GM23338 (cell line): ENCODE measurements around the gene S1PR3. TPM values are rescaled to one million over a fixed set of nuclear protein-coding genes. Genes with fewer than 3 reads are reported as not detected.

Experiments used
- ATAC-seq: fragments of 200-7000 bp; cut with Tn5 transposase; 3 replicates; pipeline ENCODE4 v1.9.1; 2020
- DNase-seq: peaks from one replicate; pipeline ENCODE4 v3.0.0-alpha.2; 2015; ENCODE audit warnings: low spot score
- H2AFZ ChIP-seq: fragments of 200-600 bp; sonication (generic); 2 replicates; pipeline ENCODE4 v1.8.0; 2016; ENCODE audit warnings: antibody characterized with exemption, mild to moderate bottlenecking, moderate library complexity
- H3F3A ChIP-seq: fragments of 200-600 bp; sonication (generic); replicated peaks from 2 replicates; pipeline ENCODE4 v1.8.0; 2017; ENCODE audit warnings: antibody characterized with exemption, mixed run types, low read depth
- H3K27ac ChIP-seq: fragments of 200-600 bp; sonication (generic); 2 replicates; pipeline ENCODE4 v1.6.1; 2016; ENCODE audit warnings: low read depth
- H3K27me3 ChIP-seq: fragments of 200-600 bp; sonication (generic); 2 replicates; pipeline ENCODE4 v1.8.0; 2016; ENCODE audit warnings: mild to moderate bottlenecking, mixed run types, moderate library complexity; ENCODE audit not compliant: insufficient read depth
- H3K36me3 ChIP-seq: fragments of 200-600 bp; sonication (generic); 2 replicates; pipeline ENCODE4 v1.8.0; 2016; ENCODE audit warnings: mild to moderate bottlenecking; ENCODE audit not compliant: insufficient read depth
- H3K4me1 ChIP-seq: fragments of 200-600 bp; sonication (generic); 2 replicates; pipeline ENCODE4 v1.8.0; 2016; ENCODE audit warnings: mild to moderate bottlenecking, moderate library complexity; ENCODE audit not compliant: insufficient read depth
- H3K4me2 ChIP-seq: fragments of 200-600 bp; sonication (generic); 2 replicates; pipeline ENCODE4 v1.7.1; 2017; ENCODE audit warnings: mixed run types
- H3K4me3 ChIP-seq: fragments of 200-600 bp; sonication (generic); 2 replicates; pipeline ENCODE4 v1.6.1; 2016; ENCODE audit warnings: mixed run types
- H3K79me2 ChIP-seq: fragments of 200-600 bp; sonication (generic); replicated peaks from 2 replicates; pipeline ENCODE4 v1.8.0; 2017; ENCODE audit warnings: mild to moderate bottlenecking; ENCODE audit not compliant: insufficient read depth
- H3K9me2 ChIP-seq: fragments of 200-600 bp; sonication (generic); 2 replicates; pipeline ENCODE4 v1.8.0; 2017; ENCODE audit not compliant: insufficient read depth
- H4K20me1 ChIP-seq: fragments of 200-600 bp; sonication (generic); replicated peaks from 2 replicates; pipeline ENCODE4 v1.8.0; 2017; ENCODE audit warnings: mild to moderate bottlenecking; ENCODE audit not compliant: insufficient read depth
- H3K27ac Mint-ChIP-seq: 2 replicates; pipeline ENCODE4 v1.8.0; 2020; ENCODE audit warnings: inconsistent platforms, mild to moderate bottlenecking, moderate library complexity, mixed read lengths
- H3K27me3 Mint-ChIP-seq: 3 replicates; pipeline ENCODE4 v1.8.0; 2022; ENCODE audit warnings: low read depth, mild to moderate bottlenecking, moderate library complexity, mixed read lengths, inconsistent platforms; ENCODE audit not compliant: insufficient read depth, poor library complexity
- H3K36me3 Mint-ChIP-seq: 3 replicates; pipeline ENCODE4 v1.8.0; 2021; ENCODE audit warnings: low read depth, mild to moderate bottlenecking, inconsistent platforms, moderate library complexity, mixed read lengths
- H3K4me1 Mint-ChIP-seq: 3 replicates; pipeline ENCODE4 v1.8.0; 2020; ENCODE audit warnings: mild to moderate bottlenecking, inconsistent platforms, mixed read lengths
- H3K4me3 Mint-ChIP-seq: 3 replicates; pipeline ENCODE4 v1.8.0; 2021; ENCODE audit warnings: moderate library complexity, mild to moderate bottlenecking, inconsistent platforms, mixed read lengths
- H3K9me3 Mint-ChIP-seq: 3 replicates; pipeline ENCODE4 v1.8.0; 2020; ENCODE audit warnings: moderate library complexity, mild to moderate bottlenecking, inconsistent platforms, mixed read lengths
- JUNB ChIP-seq: IDR thresholded peaks from one replicate; pipeline ENCODE4 v1.6.1; 2016; ENCODE audit warnings: antibody characterized with exemption; ENCODE audit not compliant: unreplicated experiment
- NANOG ChIP-seq: IDR thresholded peaks from 2 replicates; pipeline ENCODE4 v1.6.1; 2016; ENCODE audit warnings: antibody characterized with exemption, borderline replicate concordance
- POLR2AphosphoS5 ChIP-seq: IDR thresholded peaks from 2 replicates; pipeline ENCODE4 v1.6.1; 2016; ENCODE audit warnings: antibody characterized with exemption, low read depth
- STAT1 ChIP-seq: IDR thresholded peaks from one replicate; pipeline ENCODE4 v1.6.1; 2016; ENCODE audit warnings: antibody characterized with exemption; ENCODE audit not compliant: unreplicated experiment
- ZNF331 ChIP-seq: fragments of 250-450 bp; sonication (Bioruptor Pico); IDR thresholded peaks from 2 replicates; pipeline ENCODE4 v1.5.0; 2020; ENCODE audit warnings: low read depth, mild to moderate bottlenecking, moderate library complexity
- polyA plus RNA-seq: library from polyadenylated mRNA; unstranded; fragments of >200 nt; fragmentation: Nextera tagmentation; extraction: Ambion mirVana; gene quantifications from 2 replicates; pipeline ENCODE4 v1.2.1, GENCODE V29; 2016
- total RNA-seq: library from RNA; depleted of rRNA; stranded (reverse); fragments of >200 nt; shearing (Covaris generic); gene quantifications from 2 replicates; pipeline ENCODE4 v1.2.3, GENCODE V29; 2014
- TF ChIP-seq, protein P1 (sequence below), 2 experiments: fragments of 200-600 bp in 1 of 2; sonication (generic) in 1 of 2; conservative IDR thresholded peaks; 2 replicates each; pipeline versions ENCODE4 v1.5.1 to v1.6.1; 2016 to 2017; ENCODE audit warnings: antibody characterized with exemption in 2 of 2, low read depth in 2 of 2, mild to moderate bottlenecking in 2 of 2, moderate library complexity in 1 of 2
- TF ChIP-seq, protein P2 (sequence below): fragments of 250-450 bp; sonication (Bioruptor Pico); IDR thresholded peaks from 2 replicates; pipeline ENCODE4 v1.5.0; 2020; ENCODE audit warnings: mild to moderate bottlenecking, moderate library complexity
- TF ChIP-seq, protein P3 (sequence below): IDR thresholded peaks from 2 replicates; pipeline ENCODE4 v1.6.1; 2016; ENCODE audit warnings: antibody characterized with exemption

The S1PR3 gene
- total and polyA plus RNA-seq, 2 experiments from 2014 or later = 2.1 to 7.6 TPM

DNA sequence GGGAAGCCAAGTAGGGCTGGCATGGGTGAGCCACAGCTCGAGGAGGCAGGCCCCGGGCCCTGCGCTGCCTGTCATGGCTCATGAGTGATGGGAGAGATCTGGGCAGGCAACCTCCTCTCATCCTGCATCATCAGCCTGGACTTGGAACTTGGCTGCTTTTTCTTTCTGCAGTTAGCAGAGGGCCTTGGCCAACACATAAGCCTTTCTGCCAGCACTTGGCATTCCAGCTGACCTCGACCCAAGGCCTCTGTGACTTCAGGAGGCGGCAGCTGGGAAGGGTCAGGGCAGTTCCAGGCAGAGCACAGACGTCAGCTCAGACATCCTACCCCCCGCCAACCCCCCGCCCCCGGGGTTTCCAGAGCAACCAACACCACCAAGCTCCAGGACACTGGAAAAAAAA lies 7.6 kb downstream of the S1PR3 start:
- Histone ChIP-seq H3K36me3 (no peaks in the 10 kb centered on the region; the same call in none of the 2 replicates), H3K79me2 (0 out of 2 replicates have a peak, but pooled peaks cover 3% of the 10 kb centered on the region), H3K9me2 (no peaks in the 10 kb centered on the region), H3K4me1 (peaks cover 6% of the 10 kb centered on the region; the same call in 1 of the 2 replicates), H3K4me3 (no peak overlapping the region), H4K20me1 (peaks cover 9% of the 10 kb centered on the region; the same call in 1 of the 2 replicates), H3K27ac (no peak overlapping the region), H3F3A (no peaks in the 10 kb centered on the region), H3K27me3 (no peaks in the 10 kb centered on the region), H2AFZ (no peak overlapping the region), H3K4me2 (no peak overlapping the region)
- ATAC-seq = no peak
- H3K27ac Mint-ChIP-seq = no peak overlapping the region
- no peaks in the 10 kb centered on the region for H3K9me3 Mint-ChIP-seq
- TF ChIP-seq, protein P1, sequence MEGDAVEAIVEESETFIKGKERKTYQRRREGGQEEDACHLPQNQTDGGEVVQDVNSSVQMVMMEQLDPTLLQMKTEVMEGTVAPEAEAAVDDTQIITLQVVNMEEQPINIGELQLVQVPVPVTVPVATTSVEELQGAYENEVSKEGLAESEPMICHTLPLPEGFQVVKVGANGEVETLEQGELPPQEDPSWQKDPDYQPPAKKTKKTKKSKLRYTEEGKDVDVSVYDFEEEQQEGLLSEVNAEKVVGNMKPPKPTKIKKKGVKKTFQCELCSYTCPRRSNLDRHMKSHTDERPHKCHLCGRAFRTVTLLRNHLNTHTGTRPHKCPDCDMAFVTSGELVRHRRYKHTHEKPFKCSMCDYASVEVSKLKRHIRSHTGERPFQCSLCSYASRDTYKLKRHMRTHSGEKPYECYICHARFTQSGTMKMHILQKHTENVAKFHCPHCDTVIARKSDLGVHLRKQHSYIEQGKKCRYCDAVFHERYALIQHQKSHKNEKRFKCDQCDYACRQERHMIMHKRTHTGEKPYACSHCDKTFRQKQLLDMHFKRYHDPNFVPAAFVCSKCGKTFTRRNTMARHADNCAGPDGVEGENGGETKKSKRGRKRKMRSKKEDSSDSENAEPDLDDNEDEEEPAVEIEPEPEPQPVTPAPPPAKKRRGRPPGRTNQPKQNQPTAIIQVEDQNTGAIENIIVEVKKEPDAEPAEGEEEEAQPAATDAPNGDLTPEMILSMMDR (conservative IDR thresholded peaks at IDR 0.05; ENCODE audit: low read depth in 2 of 2) = no peak
- TF ChIP-seq JUNB = no peak
- no peak for TF ChIP-seq NANOG
- TF ChIP-seq, protein P2, sequence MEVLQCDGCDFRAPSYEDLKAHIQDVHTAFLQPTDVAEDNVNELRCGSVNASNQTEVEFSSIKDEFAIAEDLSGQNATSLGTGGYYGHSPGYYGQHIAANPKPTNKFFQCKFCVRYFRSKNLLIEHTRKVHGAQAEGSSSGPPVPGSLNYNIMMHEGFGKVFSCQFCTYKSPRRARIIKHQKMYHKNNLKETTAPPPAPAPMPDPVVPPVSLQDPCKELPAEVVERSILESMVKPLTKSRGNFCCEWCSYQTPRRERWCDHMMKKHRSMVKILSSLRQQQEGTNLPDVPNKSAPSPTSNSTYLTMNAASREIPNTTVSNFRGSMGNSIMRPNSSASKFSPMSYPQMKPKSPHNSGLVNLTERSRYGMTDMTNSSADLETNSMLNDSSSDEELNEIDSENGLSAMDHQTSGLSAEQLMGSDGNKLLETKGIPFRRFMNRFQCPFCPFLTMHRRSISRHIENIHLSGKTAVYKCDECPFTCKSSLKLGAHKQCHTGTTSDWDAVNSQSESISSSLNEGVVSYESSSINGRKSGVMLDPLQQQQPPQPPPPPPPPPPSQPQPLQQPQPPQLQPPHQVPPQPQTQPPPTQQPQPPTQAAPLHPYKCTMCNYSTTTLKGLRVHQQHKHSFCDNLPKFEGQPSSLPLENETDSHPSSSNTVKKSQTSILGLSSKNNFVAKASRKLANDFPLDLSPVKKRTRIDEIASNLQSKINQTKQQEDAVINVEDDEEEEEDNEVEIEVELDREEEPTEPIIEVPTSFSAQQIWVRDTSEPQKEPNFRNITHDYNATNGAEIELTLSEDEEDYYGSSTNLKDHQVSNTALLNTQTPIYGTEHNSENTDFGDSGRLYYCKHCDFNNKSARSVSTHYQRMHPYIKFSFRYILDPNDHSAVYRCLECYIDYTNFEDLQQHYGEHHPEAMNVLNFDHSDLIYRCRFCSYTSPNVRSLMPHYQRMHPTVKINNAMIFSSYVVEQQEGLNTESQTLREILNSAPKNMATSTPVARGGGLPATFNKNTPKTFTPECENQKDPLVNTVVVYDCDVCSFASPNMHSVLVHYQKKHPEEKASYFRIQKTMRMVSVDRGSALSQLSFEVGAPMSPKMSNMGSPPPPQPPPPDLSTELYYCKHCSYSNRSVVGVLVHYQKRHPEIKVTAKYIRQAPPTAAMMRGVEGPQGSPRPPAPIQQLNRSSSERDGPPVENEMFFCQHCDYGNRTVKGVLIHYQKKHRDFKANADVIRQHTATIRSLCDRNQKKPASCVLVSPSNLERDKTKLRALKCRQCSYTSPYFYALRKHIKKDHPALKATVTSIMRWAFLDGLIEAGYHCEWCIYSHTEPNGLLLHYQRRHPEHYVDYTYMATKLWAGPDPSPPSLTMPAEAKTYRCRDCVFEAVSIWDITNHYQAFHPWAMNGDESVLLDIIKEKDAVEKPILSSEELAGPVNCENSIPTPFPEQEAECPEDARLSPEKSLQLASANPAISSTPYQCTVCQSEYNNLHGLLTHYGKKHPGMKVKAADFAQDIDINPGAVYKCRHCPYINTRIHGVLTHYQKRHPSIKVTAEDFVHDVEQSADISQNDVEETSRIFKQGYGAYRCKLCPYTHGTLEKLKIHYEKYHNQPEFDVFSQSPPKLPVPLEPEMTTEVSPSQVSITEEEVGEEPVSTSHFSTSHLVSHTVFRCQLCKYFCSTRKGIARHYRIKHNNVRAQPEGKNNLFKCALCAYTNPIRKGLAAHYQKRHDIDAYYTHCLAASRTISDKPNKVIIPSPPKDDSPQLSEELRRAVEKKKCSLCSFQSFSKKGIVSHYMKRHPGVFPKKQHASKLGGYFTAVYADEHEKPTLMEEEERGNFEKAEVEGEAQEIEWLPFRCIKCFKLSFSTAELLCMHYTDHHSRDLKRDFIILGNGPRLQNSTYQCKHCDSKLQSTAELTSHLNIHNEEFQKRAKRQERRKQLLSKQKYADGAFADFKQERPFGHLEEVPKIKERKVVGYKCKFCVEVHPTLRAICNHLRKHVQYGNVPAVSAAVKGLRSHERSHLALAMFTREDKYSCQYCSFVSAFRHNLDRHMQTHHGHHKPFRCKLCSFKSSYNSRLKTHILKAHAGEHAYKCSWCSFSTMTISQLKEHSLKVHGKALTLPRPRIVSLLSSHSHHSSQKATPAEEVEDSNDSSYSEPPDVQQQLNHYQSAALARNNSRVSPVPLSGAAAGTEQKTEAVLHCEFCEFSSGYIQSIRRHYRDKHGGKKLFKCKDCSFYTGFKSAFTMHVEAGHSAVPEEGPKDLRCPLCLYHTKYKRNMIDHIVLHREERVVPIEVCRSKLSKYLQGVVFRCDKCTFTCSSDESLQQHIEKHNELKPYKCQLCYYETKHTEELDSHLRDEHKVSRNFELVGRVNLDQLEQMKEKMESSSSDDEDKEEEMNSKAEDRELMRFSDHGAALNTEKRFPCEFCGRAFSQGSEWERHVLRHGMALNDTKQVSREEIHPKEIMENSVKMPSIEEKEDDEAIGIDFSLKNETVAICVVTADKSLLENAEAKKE (CRISPR knock-in tag) = no peak
- no peak for TF ChIP-seq STAT1
- TF ChIP-seq POLR2AphosphoS5 = no peak
- no peak for TF ChIP-seq ZNF331 (CRISPR knock-in tag)
- TF ChIP-seq, protein P3, sequence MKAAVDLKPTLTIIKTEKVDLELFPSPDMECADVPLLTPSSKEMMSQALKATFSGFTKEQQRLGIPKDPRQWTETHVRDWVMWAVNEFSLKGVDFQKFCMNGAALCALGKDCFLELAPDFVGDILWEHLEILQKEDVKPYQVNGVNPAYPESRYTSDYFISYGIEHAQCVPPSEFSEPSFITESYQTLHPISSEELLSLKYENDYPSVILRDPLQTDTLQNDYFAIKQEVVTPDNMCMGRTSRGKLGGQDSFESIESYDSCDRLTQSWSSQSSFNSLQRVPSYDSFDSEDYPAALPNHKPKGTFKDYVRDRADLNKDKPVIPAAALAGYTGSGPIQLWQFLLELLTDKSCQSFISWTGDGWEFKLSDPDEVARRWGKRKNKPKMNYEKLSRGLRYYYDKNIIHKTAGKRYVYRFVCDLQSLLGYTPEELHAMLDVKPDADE = no peak
- H3K4me3 Mint-ChIP-seq = no peak overlapping the region
- no peak for DNase-seq
- H3K36me3 Mint-ChIP-seq = peaks cover 7% of the 10 kb centered on the region
- peaks cover 16% of the 10 kb centered on the region for H3K4me1 Mint-ChIP-seq
- H3K27me3 Mint-ChIP-seq = no peaks in the 10 kb centered on the region
